Bronchial epithelial cell (primary cell): ENCODE measurements around the gene CDH1. TPM values are rescaled to one million over a fixed set of nuclear protein-coding genes. Genes with fewer than 3 reads are reported as not detected.
A peak's percentile ranks its signal among the peaks of the same experiment; 100 is the strongest.
"Not testable (repeated sequence)": the region's sequence is repeated elsewhere in the genome, so short reads cannot be mapped to it uniquely, and the experiment has no call there.

Experiments used
- DNase-seq: peaks from one replicate; pipeline ENCODE4 v3.0.0-alpha.2; 2010; ENCODE audit warnings: low read depth
- FAIRE-seq: peaks from 2 replicates; lab custom pipeline; 2011; peaks lifted over from hg19 to GRCh38; lab: Jason Lieb, UNC
- H3K27me3 ChIP-seq: 2 replicates; pipeline ENCODE4 v1.5.1; 2011; ENCODE audit warnings: low read length; ENCODE audit not compliant: control insufficient read depth, insufficient read depth
- H3K36me3 ChIP-seq: 2 replicates; pipeline ENCODE4 v1.5.1; 2011; ENCODE audit warnings: low read length; ENCODE audit not compliant: control insufficient read depth, insufficient read depth
- H3K4me3 ChIP-seq: 2 replicates; pipeline ENCODE4 v1.5.1; 2011; ENCODE audit warnings: mild to moderate bottlenecking, low read depth, low read length, control low read depth
- CTCF ChIP-seq: IDR thresholded peaks from 2 replicates; pipeline ENCODE4 v1.5.1; 2011; ENCODE audit warnings: mild to moderate bottlenecking, moderate library complexity, low read length, control low read depth, inconsistent platforms; ENCODE audit not compliant: insufficient read depth, severe bottlenecking
- total RNA-seq: library from RNA; depleted of rRNA; stranded (reverse); fragments of >200 nt; gene quantifications from 2 replicates; pipeline ENCODE4 v1.2.1, GENCODE V29; 2014

The CDH1 gene
- total RNA-seq, 1 donor from 2014 or later, result 250 TPM

GRCh38 chr16:68835970-68836369 lies 98.9 kb downstream of the CDH1 start:
- Histone ChIP-seq H3K27me3 (no peaks in the 10 kb centered on the region), H3K36me3 (peaks cover 22% of the 10 kb centered on the region), H3K4me3 (no peak overlapping the region)
- TF ChIP-seq CTCF, result no peak
- FAIRE-seq (no peak), DNase-seq (no peak)

GRCh38 chr16:68839831-68840230 lies 102.7 kb downstream of the CDH1 start:
- Histone ChIP-seq H3K4me3 (no peak overlapping the region), H3K27me3 (no peaks in the 10 kb centered on the region), H3K36me3 (peaks cover under 1% of the 10 kb centered on the region)
- no peak for DNase-seq
- no peak for FAIRE-seq
- no peak for TF ChIP-seq CTCF

GRCh38 chr16:68842964-68843481 lies 105.9 kb downstream of the CDH1 start:
- H3K27me3 ChIP-seq, FAIRE-seq, DNase-seq, H3K36me3 ChIP-seq: not testable (repeated sequence)
- peak overlapping the region; percentile 94 for H3K4me3 ChIP-seq

GRCh38 chr16:68843482-68844210 lies 106.6 kb downstream of the CDH1 start, which contains the start of gene TANGO6:
Gene TANGO6, plus strand, starts transcription at chr16:68843531. Its CDS starts 87 bp downstream, at chr16:68843618.
- FAIRE-seq, result no peak
- Histone ChIP-seq H3K36me3 (no peaks in the 10 kb centered on the region), H3K27me3 (no peaks in the 10 kb centered on the region), H3K4me3 (peak within 1 kb of the TSS; percentile 94)
- DNase-seq, result peak; percentile 55
- TF ChIP-seq CTCF, result no peak

- H3K36me3 ChIP-seq, result no peaks in the 10 kb centered on the region
- DNase-seq, result peak; percentile 10
- TF ChIP-seq CTCF, result no peak
- peak overlapping the region; percentile 94 for H3K4me3 ChIP-seq
- H3K27me3 ChIP-seq, result no peaks in the 10 kb centered on the region
- no peak for FAIRE-seq
These were observed 107.1 kb downstream of the CDH1 start for GRCh38 chr16:68844211-68844564.

- no peak for DNase-seq
- Histone ChIP-seq H3K27me3 (no peaks in the 10 kb centered on the region), H3K36me3 (no peaks in the 10 kb centered on the region), H3K4me3 (no peak overlapping the region)
- no peak for FAIRE-seq
- no peak for TF ChIP-seq CTCF
These were observed 111.7 kb downstream of the CDH1 start for GRCh38 chr16:68848786-68849185.
